HepG2 (cell line): ENCODE results near the gene TAB2. TPM values are rescaled to one million over a fixed set of nuclear protein-coding genes. Genes with fewer than 3 reads are reported as not detected.

Experiments
- ATAC-seq: fragments of 200-7000 bp; cut with Tn5 transposase; 3 replicates; pipeline ENCODE4 v1.9.1; 2020; ENCODE audit warnings: mild to moderate bottlenecking, moderate library complexity
- BruUV-seq: library from RNA; stranded (reverse); fragments of 400-500 nt; replicated peaks from 2 replicates; lab custom pipeline; 2021; lab: Mats Ljungman, UMichigan
- CTCF ChIA-PET: fragments of 300-600 bp; formaldehyde crosslinking; extraction: SDS; loops from one replicate; lab custom pipeline; 2021; ENCODE audit warnings: low total read pairs, inconsistent platforms, low intra/inter-chr PET ratio; lab: Yijun Ruan, JAX
- POLR2A ChIA-PET: fragments of 350-600 bp; sonication (Branson Sonifier 250); formaldehyde crosslinking; loops from one replicate; lab custom pipeline; 2020; ENCODE audit warnings: antibody characterized with exemption, inconsistent platforms; lab: Yijun Ruan, JAX
- DNase-seq: peaks from one replicate; pipeline ENCODE4 v3.0.0-alpha.2; 2015; ENCODE audit warnings: low spot score
- FAIRE-seq: peaks from 3 replicates; lab custom pipeline; 2011; peaks lifted over from hg19 to GRCh38; lab: Jason Lieb, UNC
- H2AFZ ChIP-seq: one replicate; pipeline ENCODE4 v1.6.1; 2011; ENCODE audit warnings: low read length, inconsistent platforms
- H3K27ac ChIP-seq: fragments of 300-600 bp; 3 replicates; pipeline ENCODE4 v1.8.0; 2011; ENCODE audit warnings: mixed run types, mild to moderate bottlenecking, mixed read lengths, low read length, inconsistent platforms; ENCODE audit not compliant: insufficient read depth; ENCODE audit errors: extremely low read length
- H3K27me3 ChIP-seq, 2 experiments: fragments of 200-600 bp in 1 of 2; 2 replicates in 1 of 2; 3 replicates in 1 of 2; pipeline versions ENCODE4 v1.6.0 to v1.8.0; 2011; ENCODE audit warnings: low read length in 2 of 2, mild to moderate bottlenecking in 2 of 2, moderate library complexity in 2 of 2, inconsistent platforms in 1 of 2; ENCODE audit not compliant: insufficient read depth in 2 of 2, control insufficient read depth in 1 of 2
- H3K36me3 ChIP-seq, 2 experiments: fragments of 200-600 bp in 1 of 2; replicated peaks in 1 of 2; 2 replicates in 1 of 2; 3 replicates in 1 of 2; pipeline versions ENCODE4 v1.5.1 to v1.8.0; 2011; ENCODE audit warnings: low read length in 2 of 2, inconsistent platforms in 1 of 2; ENCODE audit not compliant: insufficient read depth in 2 of 2, control insufficient read depth in 1 of 2
- H3K4me1 ChIP-seq: 2 replicates; pipeline ENCODE4 v1.5.1; 2012; ENCODE audit warnings: low read length, inconsistent platforms; ENCODE audit not compliant: insufficient read depth
- H3K4me2 ChIP-seq: 2 replicates; pipeline ENCODE4 v1.6.0; 2011; ENCODE audit warnings: low read depth, low read length, inconsistent platforms
- H3K4me3 ChIP-seq, 3 experiments: fragments of 200-600 bp in 1 of 3; sonication (generic), shearing (Covaris generic) in 1 of 3; replicated peaks in 1 of 3; 2 replicates each; pipeline ENCODE4 v1.5.1; 2011 to 2016; ENCODE audit warnings: low read length in 3 of 3, inconsistent platforms in 2 of 3, low read depth in 2 of 3, mild to moderate bottlenecking in 2 of 3, control low read depth in 1 of 3, mixed read lengths in 1 of 3; ENCODE audit not compliant: insufficient read depth in 1 of 3
- H3K79me2 ChIP-seq: one replicate; pipeline ENCODE4 v1.6.1; 2011; ENCODE audit warnings: low read length, inconsistent platforms; ENCODE audit not compliant: insufficient read depth
- H3K9ac ChIP-seq: 2 replicates; pipeline ENCODE4 v1.6.0; 2011; ENCODE audit warnings: mild to moderate bottlenecking, low read depth, low read length, inconsistent platforms; ENCODE audit not compliant: insufficient read depth
- H3K9me3 ChIP-seq: 2 replicates; pipeline ENCODE4 v1.5.1; 2012; ENCODE audit warnings: mild to moderate bottlenecking, low read length
- H4K20me1 ChIP-seq: 2 replicates; pipeline ENCODE4 v1.6.0; 2011; ENCODE audit warnings: inconsistent platforms, mild to moderate bottlenecking, low read length, moderate library complexity; ENCODE audit not compliant: insufficient read depth
- CCDC6 ChIP-seq: sonication (generic); formaldehyde crosslinking; IDR thresholded peaks from 2 replicates; pipeline ENCODE4 v1.8.1; 2022; ENCODE audit warnings: mild to moderate bottlenecking, missing genetic modification reagents, moderate library complexity
- CEBPZ ChIP-seq: IDR thresholded peaks from 2 replicates; pipeline ENCODE4 v1.6.1; 2012; ENCODE audit warnings: low read length, improper control_type of control experiment
- SALL2 ChIP-seq: sonication (generic); formaldehyde crosslinking; IDR thresholded peaks from 2 replicates; pipeline ENCODE4 v1.8.1; 2023; ENCODE audit warnings: mild to moderate bottlenecking, missing genetic modification reagents, inconsistent platforms
- SUZ12 ChIP-seq: fragments of 150-350 bp; IDR thresholded peaks from 2 replicates; pipeline ENCODE4 v1.6.1; 2014; ENCODE audit warnings: low read depth, low read length
- ZBTB46 ChIP-seq: sonication (generic); formaldehyde crosslinking; IDR thresholded peaks from 2 replicates; pipeline ENCODE4 v1.4.0; 2020; ENCODE audit warnings: mild to moderate bottlenecking, missing genetic modification reagents, borderline replicate concordance
- ZFP82 ChIP-seq: sonication (generic); formaldehyde crosslinking; IDR thresholded peaks from 2 replicates; pipeline ENCODE4 v1.5.1; 2020; ENCODE audit warnings: mild to moderate bottlenecking, missing genetic modification reagents, borderline replicate concordance
- ZNF101 ChIP-seq: sonication (generic); formaldehyde crosslinking; IDR thresholded peaks from 2 replicates; pipeline ENCODE4 v1.4.0; 2020; ENCODE audit warnings: mild to moderate bottlenecking, low read depth, missing genetic modification reagents, borderline replicate concordance
- ZNF180 ChIP-seq: sonication (generic); formaldehyde crosslinking; IDR thresholded peaks from 2 replicates; pipeline ENCODE4 v1.4.0; 2020; ENCODE audit warnings: low read depth, missing genetic modification reagents, borderline replicate concordance
- ZNF230 ChIP-seq: sonication (generic); formaldehyde crosslinking; IDR thresholded peaks from 2 replicates; pipeline ENCODE4 v1.4.0; 2020; ENCODE audit warnings: mild to moderate bottlenecking, missing genetic modification reagents
- ZNF577 ChIP-seq: sonication (generic); formaldehyde crosslinking; IDR thresholded peaks from 2 replicates; pipeline ENCODE4 v1.4.0; 2020; ENCODE audit warnings: mild to moderate bottlenecking, low read depth, missing genetic modification reagents, borderline replicate concordance
- WGBS: methylation state at CpG from one replicate; pipeline ENCODE4 v1.1.6; 2017; ENCODE audit warnings: low lambda C conversion rate; 5-methylcytosine and 5-hydroxymethylcytosine counted together
- in situ Hi-C: cut with HindIII; loops from 2 replicates; pipeline ENCODE4 v1.10.0; 2017; ENCODE audit warnings: low pct_unique_long_range_greater_than_20kb; ENCODE audit not compliant: extremely low pct_ligation_motif_present
- intact Hi-C: fragments of 100-400 bp; cut with micrococcal nuclease; formaldehyde crosslinking; loops from one replicate; pipeline ENCODE4 v1.10.0; 2022; ENCODE audit not compliant: unreplicated experiment
- polyA plus RNA-seq, 8 experiments: library from polyadenylated mRNA; depleted of rRNA in 3 of 8; stranded (reverse) in 7 of 8; unstranded in 1 of 8; fragments of >200 nt; fragmentation: Illumina TruSeq in 4 of 8; extraction: Trizol in 4 of 8; gene quantifications; 2 replicates each; pipeline versions ENCODE4 v1.2.1 to v1.2.3, GENCODE V29; 2011 to 2016; ENCODE audit warnings: low read depth in 4 of 8, missing spikeins in 1 of 8, mixed read lengths in 1 of 8; ENCODE audit not compliant: insufficient read depth in 1 of 8
- total RNA-seq, 5 experiments: library from RNA; depleted of rRNA; stranded (reverse); fragments of >200 nt; fragmentation: Illumina TruSeq; extraction: Trizol; gene quantifications; 2 replicates each; pipeline ENCODE4 v1.2.3, GENCODE V29; 2016; ENCODE audit warnings: low read depth in 1 of 5
- TF ChIP-seq, protein P1 (sequence below): IDR thresholded peaks from 2 replicates; pipeline ENCODE4 v1.6.1; 2016; ENCODE audit warnings: low read depth, missing genetic modification reagents, missing compliant biosample characterization
- TF ChIP-seq, protein P2 (sequence below): sonication (generic); formaldehyde crosslinking; IDR thresholded peaks from 2 replicates; pipeline ENCODE4 v1.8.1; 2023; ENCODE audit warnings: mild to moderate bottlenecking, missing genetic modification reagents

The TAB2 gene
- total and polyA plus RNA-seq, 2 of the 13 experiments (the other 11 are each of a cell fraction or from before 2014, with no cell fraction given): 23.7 to 50.2 TPM

GRCh38 chr6:149414009-149414408 is 96.5 kb downstream of the TAB2 start:
- H3K79me2 ChIP-seq: no peaks in the 10 kb centered on the region
- in situ Hi-C loops: no loop called here
- H3K4me1 ChIP-seq: no peaks in the 10 kb centered on the region
- FAIRE-seq: no peak
- H3K4me2 ChIP-seq: no peak overlapping the region
- H2AFZ ChIP-seq: no peak overlapping the region
- POLR2A ChIA-PET: no interaction called here
- 94% methylated on average over 4 of the region's 4 CpGs for WGBS
- no peaks in the 10 kb centered on the region for H3K9me3 ChIP-seq
- no peak overlapping the region for H3K4me3 ChIP-seq
- no peak for DNase-seq
- H3K27me3 ChIP-seq: no peaks in the 10 kb centered on the region; a peak in 1 of 5 replicates
- H4K20me1 ChIP-seq: no peaks in the 10 kb centered on the region
- peaks cover 4 to 13% of the 10 kb centered on the region in 2 experiments; a peak in 4 of 5 replicates for H3K36me3 ChIP-seq
- intact Hi-C loops: no loop called here
- ATAC-seq: no peak
- BruUV-seq: no TSS peak
- H3K27ac ChIP-seq: no peak overlapping the region
- H3K9ac ChIP-seq: no peak overlapping the region
- CTCF ChIA-PET: no interaction called here
- TF ChIP-seq ZNF577 (CRISPR knock-in tag): no peak
- TF ChIP-seq, protein P1, sequence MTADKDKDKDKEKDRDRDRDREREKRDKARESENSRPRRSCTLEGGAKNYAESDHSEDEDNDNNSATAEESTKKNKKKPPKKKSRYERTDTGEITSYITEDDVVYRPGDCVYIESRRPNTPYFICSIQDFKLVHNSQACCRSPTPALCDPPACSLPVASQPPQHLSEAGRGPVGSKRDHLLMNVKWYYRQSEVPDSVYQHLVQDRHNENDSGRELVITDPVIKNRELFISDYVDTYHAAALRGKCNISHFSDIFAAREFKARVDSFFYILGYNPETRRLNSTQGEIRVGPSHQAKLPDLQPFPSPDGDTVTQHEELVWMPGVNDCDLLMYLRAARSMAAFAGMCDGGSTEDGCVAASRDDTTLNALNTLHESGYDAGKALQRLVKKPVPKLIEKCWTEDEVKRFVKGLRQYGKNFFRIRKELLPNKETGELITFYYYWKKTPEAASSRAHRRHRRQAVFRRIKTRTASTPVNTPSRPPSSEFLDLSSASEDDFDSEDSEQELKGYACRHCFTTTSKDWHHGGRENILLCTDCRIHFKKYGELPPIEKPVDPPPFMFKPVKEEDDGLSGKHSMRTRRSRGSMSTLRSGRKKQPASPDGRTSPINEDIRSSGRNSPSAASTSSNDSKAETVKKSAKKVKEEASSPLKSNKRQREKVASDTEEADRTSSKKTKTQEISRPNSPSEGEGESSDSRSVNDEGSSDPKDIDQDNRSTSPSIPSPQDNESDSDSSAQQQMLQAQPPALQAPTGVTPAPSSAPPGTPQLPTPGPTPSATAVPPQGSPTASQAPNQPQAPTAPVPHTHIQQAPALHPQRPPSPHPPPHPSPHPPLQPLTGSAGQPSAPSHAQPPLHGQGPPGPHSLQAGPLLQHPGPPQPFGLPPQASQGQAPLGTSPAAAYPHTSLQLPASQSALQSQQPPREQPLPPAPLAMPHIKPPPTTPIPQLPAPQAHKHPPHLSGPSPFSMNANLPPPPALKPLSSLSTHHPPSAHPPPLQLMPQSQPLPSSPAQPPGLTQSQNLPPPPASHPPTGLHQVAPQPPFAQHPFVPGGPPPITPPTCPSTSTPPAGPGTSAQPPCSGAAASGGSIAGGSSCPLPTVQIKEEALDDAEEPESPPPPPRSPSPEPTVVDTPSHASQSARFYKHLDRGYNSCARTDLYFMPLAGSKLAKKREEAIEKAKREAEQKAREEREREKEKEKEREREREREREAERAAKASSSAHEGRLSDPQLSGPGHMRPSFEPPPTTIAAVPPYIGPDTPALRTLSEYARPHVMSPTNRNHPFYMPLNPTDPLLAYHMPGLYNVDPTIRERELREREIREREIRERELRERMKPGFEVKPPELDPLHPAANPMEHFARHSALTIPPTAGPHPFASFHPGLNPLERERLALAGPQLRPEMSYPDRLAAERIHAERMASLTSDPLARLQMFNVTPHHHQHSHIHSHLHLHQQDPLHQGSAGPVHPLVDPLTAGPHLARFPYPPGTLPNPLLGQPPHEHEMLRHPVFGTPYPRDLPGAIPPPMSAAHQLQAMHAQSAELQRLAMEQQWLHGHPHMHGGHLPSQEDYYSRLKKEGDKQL (CRISPR knock-in tag): no peak
- no peak for TF ChIP-seq ZNF230
- TF ChIP-seq ZBTB46 (CRISPR knock-in tag): no peak
- TF ChIP-seq CEBPZ: no peak
- TF ChIP-seq SUZ12: no peak
- TF ChIP-seq CCDC6 (CRISPR knock-in tag): no peak
- TF ChIP-seq, protein P2, sequence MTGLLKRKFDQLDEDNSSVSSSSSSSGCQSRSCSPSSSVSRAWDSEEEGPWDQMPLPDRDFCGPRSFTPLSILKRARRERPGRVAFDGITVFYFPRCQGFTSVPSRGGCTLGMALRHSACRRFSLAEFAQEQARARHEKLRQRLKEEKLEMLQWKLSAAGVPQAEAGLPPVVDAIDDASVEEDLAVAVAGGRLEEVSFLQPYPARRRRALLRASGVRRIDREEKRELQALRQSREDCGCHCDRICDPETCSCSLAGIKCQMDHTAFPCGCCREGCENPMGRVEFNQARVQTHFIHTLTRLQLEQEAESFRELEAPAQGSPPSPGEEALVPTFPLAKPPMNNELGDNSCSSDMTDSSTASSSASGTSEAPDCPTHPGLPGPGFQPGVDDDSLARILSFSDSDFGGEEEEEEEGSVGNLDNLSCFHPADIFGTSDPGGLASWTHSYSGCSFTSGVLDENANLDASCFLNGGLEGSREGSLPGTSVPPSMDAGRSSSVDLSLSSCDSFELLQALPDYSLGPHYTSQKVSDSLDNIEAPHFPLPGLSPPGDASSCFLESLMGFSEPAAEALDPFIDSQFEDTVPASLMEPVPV (CRISPR knock-in tag): no peak
- no peak for TF ChIP-seq ZNF101 (CRISPR knock-in tag)
- TF ChIP-seq SALL2: no peak
- no peak for TF ChIP-seq ZNF180
- TF ChIP-seq ZFP82 (CRISPR knock-in tag): no peak
